Adrenal gland (tissue), 5 donors: ENCODE data around the gene PRPF39.

Experiments used
- CTCF ChIP-seq, 6 experiments: fragments of 450-650 bp in 4 of 6; fragments of 200-600 bp in 2 of 6; sonication (generic) in 1 of 6; IDR thresholded peaks; 1 replicate in 5 of 6; 2 replicates in 1 of 6; pipeline versions ENCODE4 v1.5.1 to v1.8.0; 2016 to 2021; ENCODE audit warnings: antibody characterized with exemption in 6 of 6, mild to moderate bottlenecking in 2 of 6, moderate library complexity in 1 of 6
- POLR2A ChIP-seq, 2 donors: fragments of 450-650 bp; IDR thresholded peaks; one replicate each; pipeline ENCODE4 v1.6.1; 2017; ENCODE audit warnings: antibody characterized with exemption in 2 of 2, mild to moderate bottlenecking in 2 of 2, moderate library complexity in 1 of 2
- donor health status: DM: no; HTN: no; CAD: no.

- TF ChIP-seq CTCF (IDR thresholded peaks at IDR 0.05) = no peak
- no peak for TF ChIP-seq POLR2A (IDR thresholded peaks at IDR 0.05)
These were observed 19.9 kb downstream of the PRPF39 start for GRCh38 chr14:45103806-45104205.
